ENCODE measurements around the gene KSR2.
"Not testable (repeated sequence)": the region's sequence is repeated elsewhere in the genome, so short reads cannot be mapped to it uniquely, and the experiment has no call there.

The KSR2 gene

GRCh38 chr12:117742721-117743120 is 226.1 kb downstream of the KSR2 start:
- no peak overlapping the region for H3K27ac ChIP-seq
- TF ChIP-seq CTCF (conservative IDR thresholded peaks at IDR 0.05), result no peak

GRCh38 chr12:117738233-117738632 is 230.6 kb downstream of the KSR2 start:
- no peak for TF ChIP-seq CTCF (conservative IDR thresholded peaks at IDR 0.05)
- no peak overlapping the region for H3K27ac ChIP-seq

GRCh38 chr12:117733549-117733805 is 235.3 kb downstream of the KSR2 start:
- TF ChIP-seq CTCF (conservative IDR thresholded peaks at IDR 0.05), result no peak

GRCh38 chr12:117732761-117733548 is 235.8 kb downstream of the KSR2 start:
- no peak for TF ChIP-seq CTCF (conservative IDR thresholded peaks at IDR 0.05)
- H3K27ac ChIP-seq, result no peak overlapping the region

More at GRCh38 chr12:117733549-117733805, 235.3 kb downstream of the KSR2 start:
- H3K27ac ChIP-seq, result no peak overlapping the region

GRCh38 chr12:117731131-117731530 is 237.7 kb downstream of the KSR2 start:
- H3K27ac ChIP-seq, result not testable (repeated sequence)

- no peak overlapping the region for H3K27ac ChIP-seq
- TF ChIP-seq CTCF (conservative IDR thresholded peaks at IDR 0.05), result no peak
Observed at GRCh38 chr12:117727301-117727700, 241.5 kb downstream of the KSR2 start.

- no peak overlapping the region for H3K27ac ChIP-seq
- TF ChIP-seq CTCF (conservative IDR thresholded peaks at IDR 0.05), result no peak
Observed at GRCh38 chr12:117724543-117724942, 244.2 kb downstream of the KSR2 start.

- no peak overlapping the region for H3K27ac ChIP-seq
- no peak for TF ChIP-seq CTCF (conservative IDR thresholded peaks at IDR 0.05)
Observed at GRCh38 chr12:117718559-117718958, 250.2 kb downstream of the KSR2 start.

All from VCaP (cell line).